ENCODE data around the gene SRPK3.

Gene SRPK3

GRCh38 chrX:153789654-153790053 is 8.8 kb downstream of the SRPK3 start:
- no peak for DNase-seq

GRCh38 chrX:153791104-153791852 is 10.4 kb downstream of the SRPK3 start:
- no peak for DNase-seq

DNA sequence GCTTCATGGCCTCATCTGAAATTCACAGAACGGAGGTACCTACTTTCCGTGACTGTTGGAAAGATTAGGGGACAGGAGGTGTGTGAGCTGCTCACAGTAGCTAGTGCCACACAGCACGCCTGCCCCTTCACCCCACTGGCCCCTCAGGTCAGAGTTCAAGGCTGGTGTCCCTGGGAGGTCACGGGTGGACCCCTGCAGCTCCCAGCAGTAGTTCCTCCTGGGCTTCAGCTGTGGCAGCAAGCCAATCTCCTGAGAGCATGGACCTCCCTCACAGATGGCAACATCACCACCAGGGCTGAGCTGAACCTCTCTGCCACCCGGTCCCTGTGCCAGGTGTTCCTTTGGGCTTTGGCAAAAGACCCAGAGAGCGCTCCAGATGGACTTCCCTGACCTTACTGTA is 11.5 kb downstream of the SRPK3 start:
- DNase-seq: no peak

GRCh38 chrX:153793291-153793690 is 12.4 kb downstream of the SRPK3 start:
- no peak for DNase-seq

DNA sequence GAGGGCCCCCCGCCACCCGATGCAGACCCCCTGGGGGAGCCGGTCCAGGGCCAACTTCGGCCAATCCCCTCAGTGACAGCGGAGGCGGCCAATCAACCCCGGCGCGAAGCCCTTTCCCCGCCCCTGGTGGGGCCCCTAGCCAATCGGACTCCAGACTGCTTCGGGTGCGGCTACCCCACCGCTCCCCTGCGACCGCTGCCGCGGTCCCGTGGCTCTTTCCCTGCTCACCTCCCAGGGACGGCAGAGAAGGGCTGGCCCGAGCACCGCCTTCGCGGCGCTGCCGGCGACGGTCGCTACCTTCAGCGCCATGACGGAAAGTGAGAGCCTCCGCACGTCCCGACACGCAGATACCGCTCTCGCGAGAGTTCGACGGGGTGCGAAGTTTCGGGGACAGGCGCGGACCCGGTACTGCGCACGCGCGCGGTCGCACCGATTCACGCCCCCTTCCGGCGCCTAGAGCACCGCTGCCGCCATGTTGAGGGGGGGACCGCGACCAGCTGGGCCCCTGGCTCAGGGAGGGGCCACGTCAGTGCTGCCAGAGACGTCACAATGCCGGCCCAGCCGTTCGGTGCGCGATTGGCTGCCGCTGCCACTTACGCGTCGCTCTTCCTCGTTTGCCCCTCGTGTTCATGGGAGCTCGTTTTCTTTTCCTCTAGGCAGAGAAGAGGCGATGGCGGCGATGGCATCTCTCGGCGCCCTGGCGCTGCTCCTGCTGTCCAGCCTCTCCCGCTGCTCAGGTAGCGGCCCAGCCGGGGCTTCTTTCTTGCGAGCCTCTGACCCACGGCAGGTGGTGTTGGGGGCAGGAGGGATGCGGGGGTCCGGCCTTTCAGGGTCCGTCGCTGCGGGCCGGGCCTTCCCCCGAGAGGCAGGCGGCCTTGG is 13.4 kb downstream of the SRPK3 start, which contains the start of the genes IDH3G and SSR4:
IDH3G (minus strand) TSS at position 358 of the 879 bp plus-strand sequence; CDS start at position 309, 49 bp downstream.
SSR4 (plus strand) TSS at position 651 of the 879 bp plus-strand sequence; CDS start at position 671, 20 bp downstream.
- peak; percentile 89 to 93 for DNase-seq

DNA sequence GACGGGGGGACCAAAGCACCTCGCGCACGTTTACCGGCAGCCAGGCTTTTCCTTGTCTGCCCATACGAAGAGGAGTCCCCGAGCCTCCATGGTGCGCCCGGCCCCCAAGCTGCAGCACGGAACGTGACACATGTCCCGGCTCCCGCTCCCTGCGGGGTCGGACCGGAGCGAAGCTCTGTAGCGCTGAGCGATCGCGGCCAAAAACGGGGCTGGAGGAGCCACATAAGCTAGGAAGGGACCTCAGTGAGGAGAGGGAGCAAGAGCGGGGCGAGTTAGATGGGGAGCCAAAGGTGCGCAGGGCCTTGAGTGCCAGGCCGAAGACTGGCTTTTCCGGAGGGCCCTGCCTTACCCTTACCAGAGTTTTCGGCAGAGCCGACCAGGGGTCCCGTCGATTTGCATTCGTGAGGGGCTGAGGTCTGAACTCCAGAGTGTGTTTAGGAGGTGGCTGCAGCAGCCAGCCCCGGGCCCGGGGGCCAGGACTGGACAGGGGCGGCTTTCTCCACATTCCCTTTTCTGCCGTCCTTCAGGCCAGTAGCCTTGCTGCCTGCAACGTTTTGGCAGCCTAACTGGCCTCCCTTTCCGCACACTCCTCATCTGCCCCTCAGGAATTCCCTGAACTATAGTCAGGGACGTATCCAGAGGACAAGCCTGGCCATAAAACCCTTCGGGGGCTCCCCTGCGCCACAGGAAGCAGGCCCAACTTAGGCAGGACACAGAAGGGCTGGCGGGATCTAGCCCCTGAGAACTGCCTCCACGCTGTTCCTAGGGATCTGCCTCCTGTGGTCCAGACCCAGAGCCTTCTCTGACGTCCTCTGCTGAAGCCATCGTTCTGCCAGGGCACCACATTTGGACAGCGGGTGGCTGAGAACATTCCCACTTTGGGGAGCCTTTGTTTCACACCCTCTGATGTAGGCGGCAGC is 14.3 kb downstream of the SRPK3 start:
- DNase-seq: no peak

DNA sequence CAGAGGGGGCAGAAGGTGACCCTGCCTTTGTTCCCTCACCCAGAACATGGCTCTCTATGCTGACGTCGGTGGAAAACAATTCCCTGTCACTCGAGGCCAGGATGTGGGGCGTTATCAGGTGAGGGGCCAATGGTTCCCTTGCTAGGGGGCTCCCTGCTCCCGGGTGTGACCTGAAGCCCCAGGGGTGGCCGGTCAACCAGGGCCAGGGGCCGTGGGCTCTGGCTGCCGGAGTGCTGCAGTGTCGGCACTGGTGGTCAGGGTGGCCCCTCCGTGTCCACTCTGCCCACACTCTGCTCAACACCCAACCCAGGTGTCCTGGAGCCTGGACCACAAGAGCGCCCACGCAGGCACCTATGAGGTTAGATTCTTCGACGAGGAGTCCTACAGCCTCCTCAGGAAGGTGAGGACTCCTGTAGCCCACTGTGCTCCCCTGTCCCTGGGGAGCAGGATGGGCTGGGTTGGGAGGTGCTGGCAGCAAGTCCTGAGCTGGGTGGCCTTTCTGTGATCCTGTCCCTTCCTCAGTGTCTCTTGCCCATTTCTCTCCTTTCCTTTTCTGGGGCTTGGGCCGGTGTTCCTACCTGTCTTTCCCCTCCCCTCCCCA is 16.7 kb downstream of the SRPK3 start:
- DNase-seq: no peak

DNA sequence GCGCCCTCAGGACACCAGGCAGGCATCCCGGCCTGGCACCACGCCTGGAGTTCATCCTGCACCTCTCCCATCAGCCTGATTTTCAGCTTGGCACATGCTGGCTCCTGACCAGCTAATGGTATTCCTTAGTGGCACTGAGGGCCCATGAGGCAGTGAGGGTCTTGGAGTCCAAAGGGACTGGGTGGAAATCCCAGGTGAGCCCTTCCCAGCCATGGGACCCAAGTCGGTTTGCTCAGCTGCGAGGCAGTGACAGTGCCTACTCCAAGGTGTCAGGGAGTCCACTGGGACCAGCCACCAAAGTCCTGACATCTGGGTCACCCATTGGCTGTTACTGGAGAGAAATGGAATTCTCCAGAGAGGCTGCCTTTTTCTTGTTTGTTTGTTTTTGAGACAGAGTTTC is 18.5 kb downstream of the SRPK3 start:
- DNase-seq: no peak

- DNase-seq: no peak
These were observed 19.4 kb downstream of the SRPK3 start for GRCh38 chrX:153800177-153800722.

DNA sequence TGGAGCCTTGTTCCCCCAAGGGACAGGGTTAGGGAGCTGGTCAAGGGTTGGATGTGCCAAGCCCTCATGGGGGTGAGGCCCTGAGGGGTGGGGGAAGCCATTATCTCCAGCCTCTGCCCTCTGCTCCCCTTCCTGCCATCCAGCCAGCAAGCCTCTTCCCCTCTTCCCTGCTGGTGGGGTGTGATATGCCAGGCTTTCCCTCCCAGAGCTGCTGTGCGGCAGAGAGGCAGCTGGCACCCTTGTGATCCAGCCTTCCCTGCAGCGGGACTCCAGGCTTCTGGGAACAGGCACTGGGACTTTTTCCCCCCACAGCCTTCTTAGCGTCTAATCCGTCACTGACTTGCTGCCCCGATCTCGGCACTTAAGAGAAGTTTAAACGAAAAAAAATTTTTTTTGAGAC is 19.9 kb downstream of the SRPK3 start:
- no peak for DNase-seq

- no peak for DNase-seq
These were observed 20.8 kb downstream of the SRPK3 start for GRCh38 chrX:153801669-153802068.

DNA sequence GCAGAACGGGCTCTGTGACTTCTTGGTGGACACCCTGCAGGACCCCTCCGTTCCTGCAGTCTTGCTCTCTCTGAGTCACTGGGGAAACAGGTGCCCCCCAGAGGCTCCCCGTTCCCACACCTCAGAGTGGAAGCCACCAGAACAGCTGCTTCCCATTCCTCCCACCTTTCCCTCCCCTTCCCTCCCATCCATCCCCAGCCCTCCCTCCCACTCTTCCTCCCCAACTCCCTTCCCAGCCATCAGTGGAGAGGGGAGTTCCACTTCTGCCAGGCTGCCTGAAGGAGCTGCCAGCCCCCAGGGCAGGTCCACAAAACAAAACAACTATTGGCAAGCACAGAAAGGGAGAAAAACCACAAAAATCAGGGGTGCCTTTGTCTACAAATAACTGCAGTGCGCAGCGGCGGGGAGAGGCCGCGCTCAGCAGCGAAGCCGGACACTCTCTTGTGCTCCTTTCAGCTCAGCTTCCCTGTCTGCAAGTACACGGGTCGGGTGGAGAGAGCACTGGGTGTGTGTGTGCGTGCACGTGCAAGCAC is 21.7 kb downstream of the SRPK3 start:
- no peak for DNase-seq

DNA sequence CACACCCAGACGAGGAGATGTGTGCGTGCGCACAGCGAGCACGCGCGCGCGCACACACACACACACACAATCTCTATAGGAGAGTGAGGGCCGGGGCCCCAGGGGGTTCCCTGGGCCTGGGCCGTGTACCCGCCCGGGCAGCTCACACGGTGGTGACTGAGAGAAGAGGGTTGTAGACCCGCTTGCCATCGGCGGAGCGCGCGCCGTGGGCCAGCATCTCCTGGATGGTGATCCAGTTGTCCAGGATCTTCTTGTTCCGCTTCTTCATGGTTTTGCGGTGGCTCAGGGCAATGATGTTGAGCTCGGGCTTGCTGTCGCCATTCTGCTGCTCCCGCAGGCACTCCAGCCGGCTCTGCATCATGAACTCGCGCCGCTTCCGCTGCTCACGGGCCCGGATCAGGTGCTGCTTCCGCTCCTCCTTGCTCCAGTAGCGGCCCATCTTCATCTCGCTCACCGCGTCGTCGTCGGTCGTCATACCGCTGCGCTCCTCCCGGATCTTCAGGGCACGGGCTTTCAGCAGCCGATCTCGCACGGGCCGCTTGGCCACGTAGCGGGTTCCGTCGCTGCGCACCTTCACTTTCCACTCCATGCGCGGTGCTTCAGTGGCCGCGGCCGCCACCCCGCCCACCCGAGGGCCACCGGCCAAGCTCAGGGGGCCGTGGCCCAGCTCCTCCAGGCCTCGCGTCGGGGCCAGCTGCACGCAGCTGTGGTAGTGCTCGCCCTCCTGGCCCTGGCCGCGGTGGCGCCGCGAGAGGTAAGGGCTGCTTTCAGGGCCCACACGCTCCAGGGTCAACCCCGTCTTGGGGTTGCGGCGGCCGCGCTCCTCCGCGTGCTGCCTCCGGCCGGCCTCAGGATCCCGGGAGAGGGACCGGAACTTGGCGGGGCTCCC is 22.6 kb downstream of the SRPK3 start:
- DNase-seq: no peak

- no peak for DNase-seq
These were observed 23.3 kb downstream of the SRPK3 start for GRCh38 chrX:153804100-153804595.

- no peak for DNase-seq
These were observed 23.8 kb downstream of the SRPK3 start for GRCh38 chrX:153804621-153805020.

DNA sequence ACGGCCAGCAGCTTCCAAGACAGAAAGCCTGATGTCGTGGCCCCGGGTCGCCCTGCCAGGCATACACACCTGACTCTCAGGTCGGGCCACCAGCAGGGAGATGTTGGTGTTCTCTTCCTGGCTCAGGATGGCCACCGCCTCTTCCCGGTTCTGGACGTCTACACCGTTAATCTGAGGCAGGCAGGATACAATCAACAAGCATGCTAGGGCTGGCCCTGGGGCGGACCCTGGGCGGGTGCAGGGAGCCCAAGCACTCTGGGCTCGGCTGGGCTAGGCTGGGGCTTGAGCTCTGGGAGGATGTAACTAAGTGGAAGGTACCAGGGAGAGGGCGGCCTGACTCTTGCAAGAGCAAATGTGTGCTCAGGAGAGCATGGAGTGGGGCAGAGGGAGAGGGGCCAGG is 24.6 kb downstream of the SRPK3 start:
- no peak for DNase-seq

GRCh38 chrX:153806999-153807575 is 26.2 kb downstream of the SRPK3 start:
- no peak for DNase-seq

- DNase-seq: no peak
These were observed 27.1 kb downstream of the SRPK3 start for GRCh38 chrX:153807976-153808375.

- DNase-seq: no peak
These were observed 31.4 kb downstream of the SRPK3 start for GRCh38 chrX:153812220-153812619.

DNA sequence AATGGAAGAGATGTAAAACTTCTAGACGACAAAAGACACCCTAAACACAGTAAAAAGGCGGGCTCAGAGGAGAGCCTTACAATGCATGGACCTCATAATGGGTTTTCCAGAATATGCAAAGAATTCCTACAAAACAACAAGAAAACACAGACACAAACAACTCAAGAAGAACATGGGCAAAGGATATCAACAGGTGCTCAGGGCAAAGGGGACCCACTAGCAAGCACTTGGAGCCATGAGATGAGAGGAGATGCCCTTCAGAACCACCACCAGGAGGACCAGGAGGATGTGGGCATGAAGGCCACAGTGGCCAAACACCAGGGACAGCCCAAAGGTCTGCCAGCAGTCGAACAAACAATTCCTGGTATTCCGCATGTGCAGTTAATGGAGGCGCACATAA is 32.3 kb downstream of the SRPK3 start:
- no peak for DNase-seq
